HUDEP-2 (cell line): ENCODE results near the gene UNC119.

Experiments used
- DNase-seq, 76 experiments: peaks; one replicate each; lab custom pipeline; 2025; ENCODE audit not compliant: unreplicated experiment in 76 of 76; lab: John Stamatoyannopoulos, UW

Gene UNC119

GRCh38 chr17:28501421-28502284 is 50.8 kb downstream of the UNC119 start:
- DNase-seq = no peak

- DNase-seq = no peak
Observed at GRCh38 chr17:28500712-28501379, 51.6 kb downstream of the UNC119 start.

- DNase-seq = no peak
Observed at GRCh38 chr17:28499684-28500357, 52.6 kb downstream of the UNC119 start.

GRCh38 chr17:28499364-28499664 is 53.1 kb downstream of the UNC119 start:
- no peak for DNase-seq

- no peak for DNase-seq
Observed at GRCh38 chr17:28498652-28499363, 53.6 kb downstream of the UNC119 start.

GRCh38 chr17:28497931-28498330 is 54.5 kb downstream of the UNC119 start:
- DNase-seq = no peak
